Measurements from ENCODE around the gene CRPPA.

- TF ChIP-seq POLR2AphosphoS5 (IDR thresholded peaks at IDR 0.05; ENCODE audit: insufficient read depth, low read depth, low read length): no peak
- TF ChIP-seq CTCF (IDR thresholded peaks at IDR 0.05; ENCODE audit: extremely low read depth in 1 of 2, insufficient read depth in 1 of 2, low read depth in 1 of 2, low read length in 2 of 2): no peak
- no peak for TF ChIP-seq GATA2 (IDR thresholded peaks at IDR 0.05; ENCODE audit: insufficient read depth, insufficient read length, low read depth, low read length)
- TF ChIP-seq POLR2A (IDR thresholded peaks at IDR 0.05; ENCODE audit: low read depth, low read length): no peak
- TF ChIP-seq EZH2 (IDR thresholded peaks at IDR 0.05; ENCODE audit: borderline replicate concordance, low read depth, low read length, severe bottlenecking): no peak
- TF ChIP-seq FOS (IDR thresholded peaks at IDR 0.05; ENCODE audit: borderline replicate concordance, insufficient read depth, low read length): no peak
Observed at GRCh38 chr7:16397501-16398145, 23.7 kb downstream of the CRPPA start.

All from endothelial cell of umbilical vein (primary cell).